Mesothelial cell of epicardium (in vitro differentiated cells): Measurements from ENCODE around the gene ARHGEF12. TPM values are rescaled to one million over a fixed set of nuclear protein-coding genes. Genes with fewer than 3 reads are reported as not detected.

Experiments used
- DNase-seq, 2 experiments: peaks; one replicate each; pipeline ENCODE4 v3.0.0; 2021; ENCODE audit warnings: low spot score in 2 of 2; ENCODE audit not compliant: unreplicated experiment in 2 of 2
- H3K27ac Mint-ChIP-seq: 2 replicates; pipeline ENCODE4 v1.8.0; 2021; ENCODE audit warnings: mixed read lengths
- H3K27me3 Mint-ChIP-seq: 2 replicates; pipeline ENCODE4 v1.8.0; 2021; ENCODE audit warnings: low read depth, mixed read lengths
- H3K36me3 Mint-ChIP-seq: 2 replicates; pipeline ENCODE4 v1.8.0; 2021; ENCODE audit warnings: mixed read lengths
- H3K4me1 Mint-ChIP-seq: 2 replicates; pipeline ENCODE4 v1.8.0; 2021; ENCODE audit warnings: mixed read lengths
- H3K4me3 Mint-ChIP-seq: 2 replicates; pipeline ENCODE4 v1.8.0; 2021; ENCODE audit warnings: mild to moderate bottlenecking, moderate library complexity, mixed read lengths
- H3K9me3 Mint-ChIP-seq: 2 replicates; pipeline ENCODE4 v1.8.0; 2021; ENCODE audit warnings: mixed read lengths
- CTCF ChIP-seq: fragments of 200-600 bp; sonication (generic); IDR thresholded peaks from one replicate; pipeline ENCODE4 v1.5.0; 2021; ENCODE audit warnings: antibody characterized with exemption; ENCODE audit not compliant: unreplicated experiment
- total RNA-seq: library from RNA; stranded (reverse); gene quantifications from 3 replicates; pipeline ENCODE4 v1.2.1, GENCODE V29; 2021

ARHGEF12 gene
- total RNA-seq, 1 donor from 2014 or later, result 86.0 TPM

GRCh38 chr11:120383518-120384155 is 47.4 kb downstream of the ARHGEF12 start:
- DNase-seq, result no peak
- H3K27me3 Mint-ChIP-seq, result no peaks in the 10 kb centered on the region
- H3K9me3 Mint-ChIP-seq, result peaks cover 7% of the 10 kb centered on the region
- H3K27ac Mint-ChIP-seq, result no peak overlapping the region
- H3K4me3 Mint-ChIP-seq, result no peak overlapping the region
- no peak for TF ChIP-seq CTCF
- H3K36me3 Mint-ChIP-seq, result peaks cover 5% of the 10 kb centered on the region
- H3K4me1 Mint-ChIP-seq, result peaks cover 30% of the 10 kb centered on the region

GRCh38 chr11:120384476-120384875 is 48.3 kb downstream of the ARHGEF12 start:
- no peak for DNase-seq
- no peak overlapping the region for H3K4me3 Mint-ChIP-seq
- H3K27me3 Mint-ChIP-seq, result no peaks in the 10 kb centered on the region
- H3K27ac Mint-ChIP-seq, result peak overlapping the region; percentile 41
- H3K9me3 Mint-ChIP-seq, result peaks cover 7% of the 10 kb centered on the region
- H3K4me1 Mint-ChIP-seq, result peaks cover 30% of the 10 kb centered on the region
- no peak for TF ChIP-seq CTCF
- H3K36me3 Mint-ChIP-seq, result peaks cover 2% of the 10 kb centered on the region

DNA sequence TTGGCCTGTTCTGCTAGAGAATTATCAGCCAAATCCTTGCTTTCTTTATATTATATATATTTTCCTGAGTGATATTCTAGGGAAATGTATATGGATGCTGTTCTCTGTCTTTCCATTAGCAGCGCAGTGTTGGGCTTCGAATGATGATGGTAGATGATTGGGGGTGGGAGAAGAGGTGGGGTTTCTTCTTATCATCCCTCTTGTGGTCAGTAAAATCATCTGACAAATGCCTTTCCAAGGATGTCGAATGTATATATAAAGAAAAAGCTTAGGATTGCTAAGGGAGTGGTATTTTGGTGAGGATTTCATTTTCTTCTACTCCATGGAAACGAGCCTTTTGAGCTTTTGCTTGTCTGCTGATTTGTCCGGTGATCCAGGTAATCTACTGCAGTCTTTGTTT is 48.9 kb downstream of the ARHGEF12 start:
- TF ChIP-seq CTCF, result no peak
- Mint-ChIP-seq H3K9me3 (peaks cover 13% of the 10 kb centered on the region), H3K27me3 (no peaks in the 10 kb centered on the region), H3K36me3 (peaks cover 7% of the 10 kb centered on the region), H3K4me1 (peaks cover 30% of the 10 kb centered on the region), H3K27ac (peak overlapping the region; percentile 35), H3K4me3 (no peak overlapping the region)
- no peak for DNase-seq

- H3K27ac Mint-ChIP-seq, result peak overlapping the region; percentile 35
- TF ChIP-seq CTCF, result no peak
- DNase-seq, result no peak
- peaks cover 10% of the 10 kb centered on the region for H3K36me3 Mint-ChIP-seq
- H3K4me3 Mint-ChIP-seq, result no peak overlapping the region
- peaks cover 16% of the 10 kb centered on the region for H3K9me3 Mint-ChIP-seq
- peaks cover 35% of the 10 kb centered on the region for H3K4me1 Mint-ChIP-seq
- H3K27me3 Mint-ChIP-seq, result no peaks in the 10 kb centered on the region
Measured at GRCh38 chr11:120385655-120386054, 49.4 kb downstream of the ARHGEF12 start.

GRCh38 chr11:120386318-120386717 is 50.1 kb downstream of the ARHGEF12 start:
- H3K4me1 Mint-ChIP-seq, result peaks cover 37% of the 10 kb centered on the region
- TF ChIP-seq CTCF, result no peak
- peaks cover 16% of the 10 kb centered on the region for H3K9me3 Mint-ChIP-seq
- no peak overlapping the region for H3K4me3 Mint-ChIP-seq
- peaks cover 10% of the 10 kb centered on the region for H3K36me3 Mint-ChIP-seq
- H3K27me3 Mint-ChIP-seq, result no peaks in the 10 kb centered on the region
- no peak for DNase-seq
- no peak overlapping the region for H3K27ac Mint-ChIP-seq
